Stimulated activated naive CD4-positive, alpha-beta T cell treated with Interleukin-2 at 50 U/mL for 16 hours (primary cell): Measurements from ENCODE around the gene KCNK7.

ENCODE experiments used
- DNase-seq: peaks from one replicate; lab custom pipeline; 2025; lab: John Stamatoyannopoulos, UW

Gene KCNK7

GRCh38 chr11:65586676-65587075, 8.9 kb downstream of the KCNK7 start:
- no peak for DNase-seq

GRCh38 chr11:65586247-65586630, 9.4 kb downstream of the KCNK7 start:
- DNase-seq, result no peak

GRCh38 chr11:65585396-65586246, 10.0 kb downstream of the KCNK7 start:
- DNase-seq, result no peak

GRCh38 chr11:65584723-65585171, 10.9 kb downstream of the KCNK7 start:
- DNase-seq, result no peak

- no peak for DNase-seq
These were observed 11.5 kb downstream of the KCNK7 start for GRCh38 chr11:65584106-65584505.

GRCh38 chr11:65583589-65583988, 12.0 kb downstream of the KCNK7 start:
- no peak for DNase-seq

- no peak for DNase-seq
These were observed 13.7 kb downstream of the KCNK7 start for GRCh38 chr11:65581928-65582327.

- DNase-seq, result no peak
These were observed 14.8 kb downstream of the KCNK7 start for GRCh38 chr11:65580756-65581155.

GRCh38 chr11:65580031-65580692, 15.4 kb downstream of the KCNK7 start:
- no peak for DNase-seq

GRCh38 chr11:65579291-65579690, 16.3 kb downstream of the KCNK7 start:
- no peak for DNase-seq

GRCh38 chr11:65578667-65579066, 16.9 kb downstream of the KCNK7 start:
- no peak for DNase-seq

GRCh38 chr11:65578134-65578533, 17.5 kb downstream of the KCNK7 start:
- DNase-seq, result no peak

GRCh38 chr11:65577756-65578109, 17.9 kb downstream of the KCNK7 start:
- no peak for DNase-seq

GRCh38 chr11:65576867-65577755, 18.5 kb downstream of the KCNK7 start:
- DNase-seq, result peak; percentile 43

- no peak for DNase-seq
These were observed 19.3 kb downstream of the KCNK7 start for GRCh38 chr11:65576232-65576866.

- DNase-seq, result peak; percentile 75
These were observed 19.9 kb downstream of the KCNK7 start, which contains the start of gene EHBP1L1 for GRCh38 chr11:65575568-65576231. Gene EHBP1L1 (plus strand): TSS chr11:65576053. CDS start chr11:65576303, 250 bp downstream.

GRCh38 chr11:65574811-65575567, 20.6 kb downstream of the KCNK7 start:
- no peak for DNase-seq

- DNase-seq, result peak; percentile 83
These were observed 21.3 kb downstream of the KCNK7 start for GRCh38 chr11:65574109-65574810.

- no peak for DNase-seq
These were observed 22.1 kb downstream of the KCNK7 start for GRCh38 chr11:65573391-65574079.
